H1 (cell line): ENCODE data around the gene SOHLH2. TPM values are rescaled to one million over a fixed set of nuclear protein-coding genes. Genes with fewer than 3 reads are reported as not detected.

Source experiments
- HDAC2 ChIP-seq, 2 experiments: fragments of 300-600 bp in 1 of 2; sonication (generic) in 1 of 2; IDR thresholded peaks; 2 replicates each; pipeline ENCODE4 v1.6.1; 2011 to 2012; ENCODE audit warnings: low read depth in 2 of 2, low read length in 2 of 2, mild to moderate bottlenecking in 2 of 2, moderate library complexity in 2 of 2, borderline replicate concordance in 1 of 2, inconsistent platforms in 1 of 2
- MAFK ChIP-seq: IDR thresholded peaks from 2 replicates; pipeline ENCODE4 v1.6.1; 2012; ENCODE audit warnings: low read depth, mild to moderate bottlenecking, improper control_type of control experiment, low read length
- RNF2 ChIP-seq: fragments of 200-900, 300-1000 bp; sonication (generic); IDR thresholded peaks from 2 replicates; pipeline ENCODE4 v1.7.1; 2016; ENCODE audit warnings: borderline replicate concordance, low read depth, mild to moderate bottlenecking, antibody characterized with exemption, low read length; ENCODE audit not compliant: poor library complexity, severe bottlenecking; ENCODE audit errors: missing control alignments
- polyA plus RNA-seq, 7 experiments: library from polyadenylated mRNA; depleted of rRNA in 3 of 7; stranded (reverse) in 5 of 7; unstranded in 2 of 7; fragments of >200 nt in 5 of 7; fragments of 200-250 nt in 2 of 7; gene quantifications; 1 replicate in 5 of 7; 2 replicates in 1 of 7; 4 replicates in 1 of 7; pipeline versions ENCODE4 v1.2.1 to v1.2.3, GENCODE V29; 2011 to 2013; ENCODE audit warnings: missing spikeins in 2 of 7, mixed read lengths in 2 of 7
- total RNA-seq: library from RNA; stranded (reverse); fragmentation: NEBNext Ultra II Directional; extraction: Animal tissue kit (Norgen Biotek cat#: 25700); gene quantifications from 2 replicates; pipeline ENCODE4 v1.2.1, GENCODE V29; 2021

The SOHLH2 gene
- total and polyA plus RNA-seq, 2 of the 8 experiments (the other 6 are each of a cell fraction or from before 2014, with no cell fraction given) = 6.8 to 10.3 TPM

- TF ChIP-seq RNF2 = no peak
- TF ChIP-seq MAFK = no peak
- TF ChIP-seq HDAC2 (IDR thresholded peaks at IDR 0.05; ENCODE audit: borderline replicate concordance in 1 of 2, low read depth in 2 of 2, low read length in 2 of 2) = no peak
- TF ChIP-seq, all 59 proteins: peak for 0
These were observed 50.5 kb downstream of the SOHLH2 start (continued) for GRCh38 chr13:36163809-36164308.
